ENCODE measurements around the gene TOMM20.

GRCh38 chr1:235142991-235143390, 14.4 kb upstream of the TOMM20 start:
- TF ChIP-seq GABPB1 (CRISPR knock-in tag; IDR thresholded peaks at IDR 0.05) (no peak), CTCF (IDR thresholded peaks at IDR 0.05) (no peak), ZNF423 (CRISPR knock-in tag; IDR thresholded peaks at IDR 0.05) (no peak), SMAD4 (CRISPR knock-in tag; IDR thresholded peaks at IDR 0.05) (no peak), HMGXB4 (CRISPR knock-in tag; IDR thresholded peaks at IDR 0.05) (no peak), TEAD4 (CRISPR knock-in tag; IDR thresholded peaks at IDR 0.05) (no peak), NR1H2 (CRISPR knock-in tag; IDR thresholded peaks at IDR 0.05) (no peak), STAT6 (CRISPR knock-in tag; conservative IDR thresholded peaks at IDR 0.05; ENCODE audit: low read depth) (no peak)
